NCI-H2107 treated with DMSO at 0.1 percent for 48 hours (cell line): ENCODE measurements around the gene GADD45B.

Experiments
- DNase-seq: peaks from one replicate; lab custom pipeline; 2025; ENCODE audit not compliant: unreplicated experiment; lab: John Stamatoyannopoulos, UW

The GADD45B gene, protein sequence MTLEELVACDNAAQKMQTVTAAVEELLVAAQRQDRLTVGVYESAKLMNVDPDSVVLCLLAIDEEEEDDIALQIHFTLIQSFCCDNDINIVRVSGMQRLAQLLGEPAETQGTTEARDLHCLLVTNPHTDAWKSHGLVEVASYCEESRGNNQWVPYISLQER

DNA sequence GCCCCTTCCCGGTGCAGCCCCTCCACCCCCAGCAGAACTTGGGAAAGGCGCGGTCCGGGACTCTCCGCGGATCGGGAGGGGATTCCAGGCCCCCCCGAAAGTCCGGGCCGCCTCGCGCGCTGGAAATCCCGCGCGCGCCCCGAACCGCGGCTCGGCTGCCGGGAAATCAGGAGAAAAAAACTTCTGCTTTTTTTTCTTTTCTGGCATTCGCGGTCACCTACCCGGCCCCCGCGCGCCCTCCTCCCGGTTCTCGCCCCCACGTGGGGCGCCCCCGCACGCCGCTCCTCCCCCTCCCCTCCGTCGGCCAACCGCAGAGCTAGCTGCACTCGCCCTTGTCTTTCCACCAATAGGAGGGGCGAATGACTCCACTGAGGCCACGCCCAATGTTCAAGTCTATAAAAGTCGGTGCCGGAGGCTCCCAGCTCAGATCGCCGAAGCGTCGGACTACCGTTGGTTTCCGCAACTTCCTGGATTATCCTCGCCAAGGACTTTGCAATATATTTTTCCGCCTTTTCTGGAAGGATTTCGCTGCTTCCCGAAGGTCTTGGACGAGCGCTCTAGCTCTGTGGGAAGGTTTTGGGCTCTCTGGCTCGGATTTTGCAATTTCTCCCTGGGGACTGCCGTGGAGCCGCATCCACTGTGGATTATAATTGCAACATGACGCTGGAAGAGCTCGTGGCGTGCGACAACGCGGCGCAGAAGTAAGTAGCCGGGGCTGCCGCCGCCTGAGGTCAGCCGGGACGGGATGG, at the start of gene GADD45B:
TSS of gene GADD45B (plus strand) at position 426 of the 749 bp plus-strand sequence. CDS start at position 658, 232 bp downstream.
- peak; percentile 75 for DNase-seq

- DNase-seq = no peak
These were observed 49.1 kb upstream of the GADD45B start for GRCh38 chr19:2426611-2427428.

DNA sequence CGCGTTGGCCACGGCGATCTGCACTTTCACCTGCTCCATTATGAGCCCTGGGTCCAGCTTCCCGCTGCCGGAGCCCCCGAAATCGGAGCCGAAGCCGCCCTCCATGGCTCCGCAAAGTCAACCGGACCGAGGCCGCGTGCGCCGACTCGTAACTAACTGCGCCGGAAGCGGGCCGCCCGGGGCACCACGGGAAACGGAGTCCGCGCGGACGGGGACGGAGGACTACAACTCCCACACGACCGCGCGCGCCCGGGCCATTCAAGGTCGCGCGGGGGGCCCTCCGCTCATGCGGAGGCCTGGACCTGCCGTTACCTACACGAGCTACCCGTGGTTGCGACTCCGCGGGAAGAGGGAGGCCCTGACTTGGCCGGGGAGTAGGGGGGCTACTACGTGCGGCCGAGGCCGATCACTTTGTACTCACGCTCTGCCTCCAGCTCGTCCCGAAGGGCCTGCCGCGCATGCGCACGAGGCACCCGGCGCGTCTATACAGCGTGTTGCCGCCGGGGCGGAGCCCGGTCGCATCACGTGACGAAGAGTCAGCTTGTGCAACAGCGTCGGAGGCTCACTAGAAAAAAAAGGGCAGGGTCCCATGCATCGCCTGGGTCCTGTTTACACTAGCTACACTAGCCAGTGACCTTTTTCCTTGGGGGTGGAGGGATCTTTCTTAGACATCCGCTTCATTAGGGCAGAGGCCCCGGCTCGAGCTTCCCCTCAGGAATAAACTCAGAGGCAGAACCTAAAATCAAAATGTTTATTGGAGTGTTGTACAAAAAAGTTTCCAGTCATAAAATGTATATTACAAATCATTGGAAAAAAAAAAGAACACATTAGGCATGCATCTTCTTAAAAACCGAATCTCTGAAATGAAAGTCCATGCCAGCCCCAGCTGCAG, 48.3 kb upstream of the GADD45B start, which contains the start of gene TIMM13:
TSS of gene TIMM13 (minus strand) at position 158 of the 892 bp plus-strand sequence. CDS start at position 105, 53 bp downstream.
- peak; percentile 92 for DNase-seq

GRCh38 chr19:2428321-2428690, 47.6 kb upstream of the GADD45B start:
- DNase-seq = peak; percentile 26

- no peak for DNase-seq
These were observed 46.9 kb upstream of the GADD45B start for GRCh38 chr19:2428756-2429711.

DNA sequence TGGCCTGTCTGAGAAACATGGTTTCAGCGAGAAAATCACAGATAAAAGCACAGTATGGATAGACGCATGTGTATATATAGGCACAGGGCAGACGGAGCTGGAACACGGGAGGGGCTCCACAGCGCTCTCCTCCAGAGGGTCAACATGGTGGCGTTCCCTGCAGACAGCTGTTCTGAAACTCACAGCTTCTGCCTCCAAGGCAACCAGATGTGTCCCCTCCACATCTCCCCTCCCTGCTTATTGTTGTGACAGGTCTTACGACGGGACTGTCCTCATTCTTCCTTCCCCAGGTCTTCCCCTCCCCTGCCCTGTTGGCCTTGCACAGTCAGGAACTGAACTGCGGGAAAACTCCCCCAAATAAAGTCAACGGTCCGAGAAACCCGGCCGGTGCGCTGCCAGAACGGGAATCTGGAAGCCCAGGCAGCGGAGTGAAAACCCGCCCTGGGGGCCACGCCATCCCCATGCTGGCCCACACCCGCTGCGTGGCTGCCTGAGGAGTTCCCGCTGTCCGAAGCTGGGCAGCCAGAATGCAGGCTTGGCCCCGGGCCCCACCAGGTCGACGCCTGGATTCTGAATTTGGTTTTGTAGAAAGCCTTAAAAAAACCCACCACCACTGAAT, 45.9 kb upstream of the GADD45B start:
- no peak for DNase-seq

DNA sequence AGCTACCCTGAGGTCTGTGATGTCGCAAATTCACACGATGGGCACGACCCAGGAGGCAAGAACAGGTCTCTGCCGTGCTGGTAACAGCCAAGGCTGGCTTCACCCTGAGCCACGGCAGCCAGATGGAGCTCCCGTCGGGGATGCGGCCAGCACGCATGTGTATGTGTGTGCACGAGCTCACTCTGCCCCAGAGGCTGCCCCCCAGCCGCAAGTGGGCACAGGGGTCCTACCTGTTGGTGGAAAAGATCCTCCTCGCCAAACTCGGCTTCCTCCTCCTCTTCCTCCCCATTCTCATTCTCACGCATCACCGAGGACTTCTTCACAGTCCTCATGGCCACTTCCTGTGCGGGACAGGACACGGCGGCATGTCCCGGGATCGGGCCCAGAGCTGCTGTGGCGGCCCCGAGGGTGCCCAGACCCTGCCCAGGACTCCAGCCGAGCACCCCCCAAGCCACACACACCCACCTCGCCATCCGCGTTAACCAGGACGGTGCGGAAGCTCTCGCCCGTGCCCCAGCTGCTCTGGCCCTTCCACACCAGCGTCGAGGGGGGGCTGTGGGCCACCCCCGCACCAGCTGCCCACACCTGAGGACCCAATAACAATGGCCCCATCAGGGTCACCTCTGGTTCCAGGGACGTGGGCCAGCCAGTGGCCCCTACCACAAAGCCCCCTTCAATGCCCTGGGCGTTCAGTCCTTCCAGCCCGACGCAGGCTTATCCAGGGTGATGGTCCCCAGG, 44.4 kb upstream of the GADD45B start:
- DNase-seq = no peak

DNA sequence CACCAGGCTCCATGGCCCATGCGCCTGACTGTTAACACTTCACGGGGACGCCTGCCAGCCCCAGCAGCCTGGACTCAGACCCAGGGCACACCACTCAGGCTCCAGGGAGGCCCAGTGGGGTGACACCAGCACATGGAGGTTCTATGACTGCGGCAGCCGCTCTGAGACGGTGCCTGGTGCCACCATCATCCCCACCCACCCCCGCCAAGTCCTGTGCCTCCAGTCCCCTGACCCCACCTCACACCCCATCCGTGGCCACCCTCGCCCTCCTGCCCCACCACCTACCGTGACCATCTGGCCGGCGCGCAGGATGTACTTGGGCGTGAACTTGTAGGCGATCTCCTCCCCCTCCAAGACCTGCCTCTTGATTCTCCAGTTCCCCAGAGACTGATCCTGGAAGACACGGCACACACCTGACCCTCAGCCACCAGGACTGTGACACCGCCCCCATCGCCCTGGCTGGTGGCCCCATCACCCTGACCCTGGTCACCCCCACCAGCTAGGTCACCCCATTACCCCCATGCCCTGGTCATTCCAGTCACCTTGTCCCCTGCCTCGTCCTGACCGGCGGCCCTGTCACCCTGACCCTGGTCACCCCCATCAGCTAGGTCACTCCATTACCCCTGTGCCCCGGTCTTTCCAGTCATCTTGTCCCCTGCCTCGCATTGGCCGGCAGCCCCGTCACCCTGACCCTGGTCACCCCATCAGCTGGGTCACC, 43.6 kb upstream of the GADD45B start:
- DNase-seq = no peak

DNA sequence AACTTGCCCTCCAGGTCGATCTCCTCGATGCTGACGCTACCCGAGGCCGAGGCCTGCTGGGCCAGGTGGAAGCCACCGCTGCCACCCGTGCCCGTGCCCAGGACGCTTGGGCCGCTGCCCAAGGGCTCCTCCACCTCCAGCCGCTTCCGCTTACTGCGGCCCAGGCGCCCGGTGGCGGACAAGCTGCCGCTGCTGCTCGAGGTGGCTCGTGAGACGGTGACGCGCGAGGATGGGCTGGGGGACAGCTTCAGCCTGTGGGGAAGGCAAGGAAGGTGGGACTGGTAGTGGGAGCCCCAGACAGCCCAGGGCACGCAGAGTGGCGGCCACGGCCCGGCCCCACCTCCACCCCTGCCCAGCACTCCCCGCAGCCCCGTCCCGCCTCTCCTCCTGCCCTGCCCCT, 42.1 kb upstream of the GADD45B start:
- DNase-seq = no peak

- no peak for DNase-seq
These were observed 41.7 kb upstream of the GADD45B start for GRCh38 chr19:2434267-2434666.

DNA sequence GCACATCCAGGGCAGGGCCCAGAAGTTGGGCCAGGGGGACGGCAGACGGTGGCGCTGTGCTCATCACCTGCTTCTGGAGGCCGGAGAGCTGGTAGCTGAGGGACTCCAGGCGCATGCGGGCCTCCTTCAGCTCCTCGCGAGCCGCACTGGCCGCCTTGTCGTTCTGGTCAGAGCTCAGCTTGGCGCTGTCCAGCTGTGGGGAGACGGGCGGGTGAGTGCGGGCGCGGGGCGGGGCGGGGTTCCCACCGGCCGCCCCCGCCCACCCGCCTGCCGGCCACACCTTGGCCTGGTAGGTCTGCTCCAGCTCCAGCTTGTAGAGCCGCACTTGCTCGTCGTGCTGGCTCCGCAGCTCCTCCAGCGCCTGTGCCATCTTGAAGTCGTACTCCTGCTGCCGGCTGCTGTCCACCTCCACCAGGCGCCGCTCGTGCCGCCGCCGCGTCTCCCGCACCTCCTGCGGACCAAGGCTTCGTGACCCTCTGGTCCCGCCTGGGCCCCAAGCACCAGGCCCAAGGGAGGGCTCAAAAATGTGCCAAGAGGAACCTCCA, 41.1 kb upstream of the GADD45B start:
- DNase-seq = no peak

GRCh38 chr19:2436384-2436783, 39.5 kb upstream of the GADD45B start:
- no peak for DNase-seq

- no peak for DNase-seq
These were observed 39.0 kb upstream of the GADD45B start for GRCh38 chr19:2436926-2437325.

- no peak for DNase-seq
These were observed 37.7 kb upstream of the GADD45B start for GRCh38 chr19:2438178-2438577.

DNA sequence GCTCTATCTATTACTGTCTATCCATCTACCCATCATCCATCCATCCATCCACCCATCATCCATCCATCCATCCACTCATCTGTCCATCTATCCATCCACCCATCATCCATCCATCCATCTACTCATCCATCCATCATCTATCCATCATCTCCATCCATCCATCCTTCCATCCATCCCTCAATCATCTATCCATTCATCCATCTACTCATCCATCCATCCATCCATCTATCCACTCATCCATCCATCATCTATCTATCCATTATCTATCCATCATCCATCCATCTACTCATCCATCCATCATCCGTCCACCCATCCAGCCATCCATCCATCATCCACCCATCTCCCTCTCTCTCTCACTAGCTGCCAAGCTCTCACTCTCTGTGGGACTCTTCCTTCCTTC, 35.4 kb upstream of the GADD45B start:
- no peak for DNase-seq

- no peak for DNase-seq
These were observed 34.7 kb upstream of the GADD45B start for GRCh38 chr19:2441096-2441752.

GRCh38 chr19:2443116-2443784, 32.7 kb upstream of the GADD45B start:
- DNase-seq = no peak
